RPMI7951 (cell line): ENCODE data around the gene PITPNM3. TPM values are rescaled to one million over a fixed set of nuclear protein-coding genes. Genes with fewer than 3 reads are reported as not detected.

Experiments
- DNase-seq: peaks from one replicate; pipeline ENCODE4 v3.0.0-alpha.2; 2012; ENCODE audit warnings: low read depth
- total RNA-seq: library from RNA; depleted of rRNA; stranded (reverse); fragments of >200 nt; shearing (Covaris generic); gene quantifications from 2 replicates; pipeline ENCODE4 v1.2.3, GENCODE V29; 2014

PITPNM3 gene
- total RNA-seq, 1 experiment from 2014 or later, result 0.12 TPM

DNA sequence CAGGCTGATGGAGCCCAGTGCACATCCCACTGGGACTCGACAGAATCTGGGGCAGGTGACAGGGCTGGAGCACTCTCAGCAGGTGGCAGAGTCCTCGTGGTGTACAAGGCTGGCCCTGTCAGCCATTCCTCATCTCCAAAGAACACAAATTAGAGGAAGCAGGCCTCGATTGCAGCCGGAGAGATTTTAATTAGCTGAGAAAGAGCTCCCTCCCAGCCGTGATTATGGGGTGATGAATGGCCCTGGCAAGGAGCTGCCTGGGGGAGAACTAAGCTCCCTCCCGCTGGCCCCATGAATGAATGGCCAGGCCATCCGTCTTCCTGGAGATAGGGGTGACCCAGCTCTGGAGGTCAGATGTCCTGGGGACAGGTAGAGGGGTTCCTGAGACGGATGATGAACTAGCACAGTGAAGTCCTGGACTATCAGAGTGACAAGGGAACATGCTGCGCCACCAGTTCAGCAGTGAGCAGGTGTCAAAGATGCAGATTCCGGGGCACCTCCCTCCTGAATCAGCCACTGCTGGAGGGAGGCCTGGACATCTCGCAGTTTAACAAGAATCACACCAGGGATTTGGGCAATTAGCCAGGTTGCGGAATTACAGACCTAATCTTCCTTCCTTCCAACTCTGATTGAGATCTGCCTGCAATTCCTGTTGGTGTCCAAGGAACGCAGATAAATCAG lies 76.6 kb downstream of the PITPNM3 start:
- no peak for DNase-seq

DNA sequence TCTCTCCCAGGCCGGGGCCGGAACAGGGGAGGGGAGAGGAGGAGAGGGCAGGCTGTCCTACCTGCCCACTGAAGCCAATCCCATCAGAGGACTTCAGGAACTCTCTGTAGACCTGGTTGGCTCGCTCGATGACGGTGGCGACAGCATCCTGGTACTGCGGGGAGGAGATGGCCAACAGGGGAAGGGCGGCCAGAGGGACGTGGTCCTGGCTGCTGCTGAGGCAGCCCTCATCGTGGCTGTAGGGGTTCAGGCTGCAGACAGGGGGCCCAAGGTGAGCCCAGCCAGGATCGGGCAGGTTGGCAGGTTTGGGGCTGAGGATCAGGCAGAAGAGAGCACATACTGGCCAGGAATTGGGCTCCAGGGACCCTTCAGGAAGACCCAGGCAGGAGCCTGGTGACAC lies 77.9 kb downstream of the PITPNM3 start:
- no peak for DNase-seq

DNA sequence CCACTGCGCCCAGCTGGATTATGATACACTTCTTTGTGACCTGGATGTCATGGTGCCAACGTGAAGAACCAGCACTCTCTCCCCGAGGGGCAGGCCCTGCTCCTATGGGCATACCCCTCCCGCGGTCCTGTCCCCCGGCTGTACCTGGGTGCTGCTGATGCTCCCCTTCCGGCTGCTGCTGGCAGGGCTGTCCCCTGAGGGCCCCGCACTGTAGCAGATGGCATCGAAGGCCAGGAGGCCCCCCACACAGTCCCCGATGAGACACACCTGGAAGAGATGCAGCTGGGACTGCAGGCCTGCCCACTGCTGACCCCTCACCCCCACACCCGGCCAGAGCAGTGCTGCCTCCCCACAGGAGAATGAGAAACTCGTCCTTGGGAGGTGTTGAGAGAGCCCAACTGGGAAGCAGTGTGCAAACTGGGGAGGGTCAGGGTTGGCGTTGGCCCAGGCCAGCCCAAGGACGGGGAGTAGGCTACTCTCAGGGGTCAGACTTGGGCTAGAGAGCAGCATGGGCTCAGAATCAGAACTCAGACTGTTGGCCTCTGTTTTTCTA lies 78.4 kb downstream of the PITPNM3 start:
- DNase-seq, result no peak

DNA sequence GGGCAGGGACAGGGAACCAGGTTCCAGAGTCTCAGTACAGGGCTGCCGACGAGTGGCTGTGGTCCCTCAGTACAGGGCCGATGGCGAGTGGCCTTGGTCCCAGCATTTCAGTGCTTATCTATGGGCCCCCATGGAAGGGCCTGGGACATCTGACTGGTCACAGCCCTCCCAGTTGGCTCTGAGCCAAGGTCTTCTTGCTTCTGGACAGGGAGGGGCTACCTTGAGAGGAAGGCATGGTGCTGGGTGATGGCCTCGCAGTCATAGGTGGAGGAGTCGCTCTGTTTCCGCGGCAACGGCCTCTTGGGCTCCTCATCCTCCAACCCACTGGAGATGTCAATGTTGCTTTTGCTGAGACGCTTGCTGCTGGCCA lies 79.6 kb downstream of the PITPNM3 start:
- DNase-seq, result no peak

DNA sequence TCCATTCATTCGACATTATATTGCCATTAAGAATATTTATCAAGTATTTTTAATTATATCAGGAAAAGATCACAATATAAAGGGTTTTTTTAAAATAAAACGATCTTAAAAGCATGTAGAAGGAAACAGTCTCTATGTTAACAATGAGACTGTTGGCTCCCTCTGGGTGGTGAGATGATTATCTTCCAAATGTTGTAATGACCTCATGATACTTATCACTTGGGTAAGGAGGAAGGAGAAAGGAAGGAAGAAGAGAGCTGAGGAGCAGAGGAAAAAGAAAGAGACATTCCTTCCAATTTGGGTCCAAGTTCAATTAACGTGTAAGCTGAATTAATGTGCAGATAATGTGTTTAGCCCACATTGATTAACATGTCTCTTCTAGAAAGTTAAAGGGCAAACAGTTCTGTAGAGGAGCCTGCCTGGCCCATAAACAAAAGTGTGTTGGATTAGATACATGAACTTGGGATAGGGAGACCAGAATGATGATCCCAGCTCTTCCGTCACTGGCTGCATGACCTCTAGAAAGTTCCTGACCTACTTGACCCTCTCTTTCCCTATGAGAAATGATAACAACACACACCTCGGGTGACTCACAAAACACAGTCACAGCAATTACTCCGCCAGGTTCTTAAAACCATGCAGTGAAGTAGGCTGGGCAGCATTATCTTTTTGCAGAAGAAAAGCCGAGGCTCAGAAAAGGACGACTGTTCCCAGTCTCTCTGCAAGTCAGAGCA lies 80.1 kb downstream of the PITPNM3 start:
- DNase-seq, result no peak

DNA sequence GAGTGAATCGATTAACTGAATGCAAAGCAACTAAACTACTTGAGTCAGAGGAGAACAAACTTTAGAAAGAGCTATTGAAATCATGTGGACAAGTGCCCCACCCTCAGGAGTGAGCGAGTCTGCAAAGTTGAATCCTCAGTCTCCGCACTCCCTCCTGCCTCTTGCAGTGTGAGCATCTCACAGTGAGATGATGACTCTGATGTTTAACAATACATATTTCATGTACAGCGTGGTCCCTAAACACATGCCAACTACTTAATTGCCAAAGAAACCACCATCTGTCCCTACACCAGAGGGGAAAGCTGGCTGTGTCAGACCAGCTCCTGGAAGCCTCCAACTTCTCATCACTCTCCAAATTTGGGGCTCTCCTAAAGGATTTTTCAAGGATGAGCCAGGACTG lies 80.9 kb downstream of the PITPNM3 start:
- no peak for DNase-seq

DNA sequence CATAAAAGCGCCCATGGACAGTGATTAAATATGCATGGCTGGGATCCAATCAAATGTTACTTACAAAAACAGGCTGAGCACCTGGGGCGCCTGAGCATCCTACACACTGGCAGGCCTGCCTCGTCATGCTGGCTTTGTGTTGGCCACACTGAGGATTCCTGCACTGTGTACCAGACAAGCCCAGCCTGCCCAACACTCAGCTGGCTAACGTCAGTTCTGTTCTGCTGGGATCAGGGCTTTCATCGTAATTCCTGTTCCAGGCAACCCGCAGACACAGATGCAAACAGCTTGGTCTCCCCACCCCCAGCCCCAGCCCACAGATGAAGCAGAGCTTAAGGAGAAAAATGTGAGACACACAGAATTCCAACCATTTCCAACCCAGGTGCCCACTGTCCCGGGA lies 81.4 kb downstream of the PITPNM3 start:
- no peak for DNase-seq

DNA sequence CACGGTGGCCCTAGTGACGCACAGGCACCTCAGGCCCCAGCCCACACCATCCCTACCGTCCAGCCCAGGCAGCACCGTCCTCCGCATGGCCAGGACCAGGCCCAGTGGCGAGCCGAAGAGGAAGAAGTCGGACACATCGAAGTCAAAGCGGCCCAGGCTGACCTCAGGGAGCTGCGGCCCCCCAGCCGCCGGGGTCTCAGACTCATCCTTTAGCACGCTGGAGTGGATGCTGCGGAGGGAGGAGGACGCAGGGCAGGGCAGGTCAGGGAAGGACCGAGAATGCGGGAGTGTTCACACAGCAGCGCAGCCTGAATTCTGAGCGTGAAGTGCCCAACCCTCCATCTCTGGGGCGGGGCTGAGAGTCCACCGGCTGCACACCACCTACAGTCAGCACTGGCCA lies 82.0 kb downstream of the PITPNM3 start:
- DNase-seq, result no peak

DNA sequence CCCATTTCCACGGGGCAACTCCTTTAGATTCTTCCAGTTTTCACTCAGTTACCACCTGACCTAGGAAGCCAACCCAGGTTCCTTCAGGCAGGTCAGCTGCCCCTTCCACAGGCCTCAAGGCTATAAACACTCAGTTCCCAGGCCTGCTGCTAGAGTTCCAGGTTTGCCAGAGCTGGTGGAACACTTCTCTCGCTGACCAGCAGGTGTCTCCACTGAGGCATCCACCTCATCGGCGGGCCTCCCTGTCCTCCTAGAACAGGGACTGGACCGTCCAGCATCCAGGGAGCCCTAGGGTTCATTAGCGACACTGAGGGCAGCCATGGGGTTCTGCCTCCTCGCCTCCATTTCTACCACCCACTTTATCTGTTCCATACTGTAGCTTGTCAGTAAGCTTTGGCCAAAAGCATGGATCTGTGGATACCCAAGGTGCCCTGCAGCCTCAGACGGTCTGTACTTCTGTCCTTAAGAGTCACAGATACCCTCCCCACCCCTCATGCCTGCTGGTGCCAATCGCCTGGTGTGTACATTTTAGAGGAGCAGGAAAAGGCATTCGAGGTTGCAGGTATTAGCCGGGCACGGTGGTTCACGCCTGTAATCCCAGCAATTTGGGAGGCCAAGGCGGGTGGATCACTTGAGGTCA lies 83.1 kb downstream of the PITPNM3 start:
- peak; percentile 61 for DNase-seq

DNA sequence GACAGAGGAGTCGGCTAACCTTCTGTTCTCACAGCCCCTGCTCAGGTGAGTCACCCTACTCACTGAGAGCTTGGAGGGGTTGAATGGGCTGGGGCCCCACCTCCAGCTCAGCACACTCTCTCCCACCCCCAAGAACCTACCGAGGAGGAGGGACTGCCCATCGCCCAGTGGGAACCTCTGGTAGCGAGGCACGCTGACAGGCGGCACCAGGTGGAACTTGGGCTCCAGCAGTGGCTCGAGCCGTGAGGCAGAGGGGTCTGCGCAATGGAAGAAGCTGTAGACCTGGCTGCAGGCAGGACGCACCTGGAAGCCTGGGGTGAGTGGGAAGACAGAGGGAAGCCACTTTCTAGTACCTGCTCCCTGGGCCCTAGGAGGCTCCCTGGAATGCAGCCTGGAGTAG lies 83.8 kb downstream of the PITPNM3 start:
- no peak for DNase-seq

DNA sequence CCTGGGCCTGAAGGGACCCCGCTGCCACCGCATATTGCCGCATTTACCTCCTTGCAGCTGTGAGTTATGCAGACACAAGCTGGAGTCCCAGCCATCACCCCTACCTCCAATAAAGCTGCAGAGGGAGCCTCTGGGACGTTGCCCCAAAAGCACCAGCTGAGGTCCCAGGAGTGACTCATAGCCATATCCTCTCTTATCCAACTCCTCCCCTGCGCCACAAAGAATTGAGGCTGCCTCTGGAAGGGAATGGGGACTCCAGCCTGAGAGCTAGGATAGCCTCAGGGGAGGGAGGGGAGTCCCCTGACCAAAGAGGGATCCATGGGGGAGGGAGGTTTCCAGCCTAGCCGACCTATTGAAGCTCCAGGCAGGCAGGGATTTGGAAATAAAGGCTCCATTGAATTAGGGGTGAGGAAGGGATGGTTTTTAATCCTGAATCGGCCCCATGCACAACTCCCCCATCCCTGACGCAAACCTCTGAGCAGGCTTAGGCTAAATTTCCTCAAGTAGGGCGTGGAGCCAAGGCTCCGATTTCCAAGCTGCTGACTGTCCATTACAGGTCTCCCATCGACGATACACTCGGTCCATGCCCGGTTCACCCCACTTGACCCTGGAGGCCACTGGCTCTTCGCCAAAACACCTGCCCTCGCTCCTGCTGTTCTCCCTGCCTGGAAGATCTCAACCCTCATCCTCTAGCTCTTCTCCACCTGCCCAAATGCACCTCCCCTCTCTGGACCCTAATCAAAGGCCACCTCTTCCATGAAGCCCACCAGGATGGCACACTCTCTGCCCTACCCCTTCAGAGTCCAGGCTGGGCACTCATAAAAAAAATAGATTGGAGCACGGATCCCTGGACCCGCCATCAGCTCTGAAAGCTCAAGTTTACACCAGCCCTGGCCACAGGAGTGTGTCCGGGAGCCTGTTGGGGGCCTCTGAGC lies 84.6 kb downstream of the PITPNM3 start:
- DNase-seq, result peak; percentile 92

DNA sequence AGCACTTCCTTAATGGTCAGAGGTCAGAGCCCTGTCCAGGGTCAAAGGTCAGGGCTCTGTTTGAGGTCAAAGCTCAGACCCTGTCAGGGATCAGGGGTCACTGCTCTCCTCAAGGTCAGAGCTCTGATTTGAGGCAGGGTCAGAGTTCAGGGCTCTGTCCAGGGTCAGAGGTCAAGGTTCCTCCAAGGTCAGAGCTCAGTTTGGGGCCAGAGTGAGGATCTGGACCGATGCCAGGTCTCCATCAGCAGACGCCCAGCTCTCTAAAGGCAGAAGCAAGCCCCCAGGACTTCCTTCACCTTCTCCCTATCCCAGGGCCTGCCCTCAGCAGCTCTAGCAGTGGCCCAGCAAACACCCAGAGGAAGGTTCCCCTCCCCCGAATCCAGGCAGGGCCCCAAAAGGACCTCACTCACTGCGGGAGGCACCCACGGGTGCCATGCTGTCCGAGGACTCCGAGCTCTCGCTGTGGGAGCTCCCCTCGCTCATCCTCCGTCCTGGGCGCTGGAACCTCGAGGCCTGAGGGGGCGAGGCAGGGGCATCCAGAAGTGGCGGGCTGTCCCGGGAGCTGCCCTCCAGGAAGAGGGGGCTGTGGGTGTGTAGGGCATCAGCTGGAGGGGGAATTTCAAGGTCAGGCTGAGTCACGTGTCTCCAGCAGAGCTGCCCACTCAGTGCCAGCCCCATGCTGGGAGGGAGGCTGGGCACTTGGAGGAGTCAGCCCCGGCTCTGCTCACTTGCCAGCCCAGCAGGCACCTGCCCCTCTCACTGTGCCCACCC lies 85.4 kb downstream of the PITPNM3 start:
- DNase-seq, result no peak

DNA sequence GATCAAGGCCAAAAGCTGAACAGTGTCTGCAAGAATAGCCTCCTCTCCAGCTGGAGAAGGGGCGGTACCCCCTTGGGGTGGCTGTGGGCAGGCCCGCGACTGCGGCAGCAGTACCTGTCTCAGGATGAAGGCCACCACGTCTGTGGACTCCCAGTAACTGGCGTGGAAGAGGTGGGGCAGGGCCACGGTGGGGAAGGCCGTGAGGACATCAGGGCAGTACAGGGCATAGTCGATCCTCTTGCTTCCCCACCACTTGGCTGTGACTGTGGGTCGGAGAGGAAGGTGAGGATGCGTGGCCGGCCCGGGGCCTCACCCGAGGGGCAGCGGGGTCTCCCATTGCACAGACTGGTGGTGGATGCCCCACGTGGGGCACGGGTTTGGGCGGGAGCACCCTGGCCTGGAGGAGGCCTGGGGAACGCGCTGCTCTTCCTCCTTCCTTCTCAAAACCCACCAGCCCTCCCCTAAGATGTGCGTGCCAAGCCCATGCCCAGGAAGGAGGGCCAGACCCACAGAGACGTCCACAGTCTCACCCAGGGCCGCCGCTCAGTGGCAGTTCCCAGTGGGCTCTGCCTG lies 86.1 kb downstream of the PITPNM3 start:
- no peak for DNase-seq

DNA sequence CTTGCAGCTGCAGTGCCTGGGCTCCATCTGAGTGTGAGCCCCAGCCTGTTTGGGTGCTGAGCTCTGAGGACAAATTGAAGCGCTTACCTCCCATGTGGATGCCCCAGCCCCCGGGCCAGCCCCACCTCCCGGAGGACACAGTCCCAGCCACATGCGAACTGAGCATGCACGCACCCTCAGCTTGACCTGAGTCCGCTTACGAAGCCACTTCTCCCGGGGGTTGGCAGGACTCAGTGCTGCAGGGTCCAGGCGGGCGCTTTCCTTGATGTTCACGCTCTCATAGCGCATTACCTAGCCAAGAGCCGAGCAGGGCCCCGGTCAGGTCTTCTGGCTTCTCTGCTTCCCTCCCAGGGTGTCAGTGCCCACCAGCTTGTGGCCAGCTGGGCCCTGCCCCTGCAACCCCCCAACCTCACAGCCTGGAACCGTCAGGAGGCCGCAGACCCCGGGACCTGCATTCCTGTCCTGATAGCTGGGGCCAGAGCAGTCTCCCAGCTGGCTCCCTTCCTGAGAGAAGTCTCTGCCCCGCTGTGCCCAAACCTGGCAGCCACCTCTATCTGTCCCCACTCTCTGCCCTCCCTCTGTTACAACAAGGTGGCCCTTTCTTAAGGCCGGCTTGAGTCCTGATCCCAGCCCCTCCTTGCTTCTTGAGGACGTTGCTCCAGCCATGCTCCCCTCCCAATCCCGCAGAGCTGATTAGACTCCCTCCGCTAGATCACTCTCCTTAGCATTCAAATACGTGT lies 88.1 kb downstream of the PITPNM3 start:
- DNase-seq, result no peak

DNA sequence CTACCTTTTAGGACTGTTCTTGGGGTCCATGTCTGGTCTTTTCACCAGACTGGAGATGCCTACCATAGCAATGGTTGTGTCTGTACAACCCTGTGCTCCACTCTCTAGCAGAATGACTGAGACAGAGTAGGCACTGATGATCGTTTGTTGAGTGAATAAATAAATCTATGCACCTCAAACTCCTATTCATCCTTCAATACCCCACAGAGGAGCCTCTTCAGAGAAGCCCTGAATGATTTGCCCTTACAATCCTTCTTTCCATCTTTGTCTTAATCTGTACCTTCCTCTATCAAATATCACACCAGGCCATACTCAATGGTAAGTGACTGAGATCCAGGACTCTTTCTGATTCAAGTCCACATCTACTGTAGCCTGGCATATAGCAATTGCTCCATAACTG lies 88.8 kb downstream of the PITPNM3 start:
- DNase-seq, result no peak

DNA sequence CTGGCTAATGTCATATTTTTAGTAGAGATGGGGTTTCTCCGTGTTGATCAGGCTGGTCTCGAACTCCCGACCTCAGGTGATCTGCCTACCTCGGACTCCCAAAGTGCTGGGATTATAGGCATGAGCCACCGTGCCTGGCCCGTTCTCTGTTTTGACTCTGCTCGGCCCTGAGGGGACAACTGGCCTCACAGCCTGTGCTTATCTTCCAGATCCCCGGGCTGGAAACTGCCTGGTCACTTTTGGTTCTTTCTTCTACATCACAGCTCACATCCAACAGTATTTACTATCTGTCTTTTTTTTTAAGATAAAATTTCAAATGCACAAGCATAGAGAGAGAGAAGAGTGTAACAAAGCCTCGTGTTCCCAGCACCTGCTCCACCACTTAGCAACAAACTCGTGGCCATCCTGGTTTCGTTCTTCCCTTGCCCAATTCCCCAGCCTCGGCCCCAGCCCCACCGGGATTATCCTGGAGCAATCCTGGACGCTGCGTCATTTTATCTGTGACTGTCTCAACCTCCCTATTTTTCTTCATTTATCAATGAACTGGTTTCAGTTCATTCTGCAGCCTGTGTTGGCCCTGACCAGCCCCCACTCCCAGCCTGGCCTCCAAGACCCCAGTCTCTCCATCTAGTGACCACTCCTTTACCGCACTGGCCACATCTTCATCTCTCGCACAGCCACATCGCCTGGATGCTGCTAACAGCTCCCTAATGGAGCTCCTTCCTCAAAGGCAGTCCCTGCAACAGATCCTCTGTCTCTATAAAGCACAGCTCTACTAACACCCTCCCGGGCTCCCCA lies 91.0 kb downstream of the PITPNM3 start:
- no peak for DNase-seq

DNA sequence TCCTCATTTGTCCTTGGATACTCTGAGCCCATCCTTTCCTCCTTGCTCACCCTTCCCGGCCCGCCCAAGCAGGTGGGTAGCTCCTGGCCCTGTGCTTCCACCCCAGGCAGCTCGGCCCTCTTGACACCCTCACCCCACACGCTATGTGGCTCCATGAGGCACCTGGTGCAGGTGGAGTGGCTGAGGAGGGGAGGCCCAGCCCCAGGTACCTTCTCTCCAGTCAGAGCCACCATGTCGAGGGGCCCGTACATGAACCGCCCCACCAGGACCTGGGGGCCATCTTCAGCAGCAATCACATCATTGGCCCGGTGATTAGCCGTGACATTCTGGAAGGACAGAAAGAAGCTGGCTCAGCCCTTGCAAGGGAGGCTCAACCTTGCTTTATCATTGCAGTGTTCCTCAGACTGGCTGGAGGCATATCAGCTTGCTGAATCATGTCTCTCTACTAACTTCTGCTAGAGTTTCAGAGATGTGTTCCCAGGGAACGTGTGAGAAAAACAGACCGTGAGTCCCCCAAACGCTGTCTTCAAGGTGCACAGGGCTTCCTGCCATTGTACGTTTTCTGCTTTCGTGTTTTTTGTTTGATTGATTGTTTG lies 91.8 kb downstream of the PITPNM3 start:
- no peak for DNase-seq

DNA sequence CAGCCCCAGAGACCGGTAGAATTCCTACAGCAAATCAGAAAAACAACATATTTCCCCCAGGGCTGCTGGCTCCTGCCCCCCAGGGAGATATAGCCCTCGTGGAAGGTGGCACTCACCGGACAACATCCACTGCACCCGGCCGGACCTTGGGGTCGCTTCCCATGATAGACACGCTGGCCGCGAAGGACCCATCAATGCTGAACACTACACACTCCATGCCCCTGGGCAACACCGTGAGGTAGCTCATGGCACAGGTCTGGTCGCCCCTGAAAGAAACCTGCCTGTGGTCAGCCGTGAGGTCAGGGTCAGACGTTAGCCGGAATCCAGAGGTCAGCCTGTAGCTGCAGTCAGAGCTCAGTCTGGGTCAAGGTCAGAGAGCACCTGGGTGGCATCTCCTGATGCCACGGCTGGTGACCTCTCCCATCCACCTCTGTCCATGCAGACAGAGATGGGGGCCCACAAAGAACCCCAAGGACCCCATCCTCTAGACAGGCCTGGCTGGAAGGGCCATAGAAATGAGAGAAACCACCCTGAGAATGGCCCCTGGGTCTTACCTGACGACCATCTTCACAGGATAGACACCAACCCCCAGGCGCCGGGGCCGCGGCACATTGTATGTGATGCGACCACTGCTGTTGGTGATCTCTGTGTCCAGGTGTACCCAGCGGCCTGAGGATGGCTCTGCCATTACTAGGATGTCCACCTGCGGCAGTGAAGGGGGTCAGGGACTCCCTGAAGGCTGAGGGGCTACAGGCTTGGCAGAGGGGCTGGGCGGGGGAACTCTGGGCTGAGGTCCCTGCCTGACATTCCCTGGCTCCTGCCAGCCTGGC lies 92.5 kb downstream of the PITPNM3 start:
- DNase-seq, result no peak
